ENCODE results near the gene MGME1. TPM values are rescaled to one million over a fixed set of nuclear protein-coding genes. Genes with fewer than 3 reads are reported as not detected.

Gene MGME1
- total RNA-seq, 8 experiments from 2014 or later: 8.8 to 36.6 (median 15.0) TPM

GRCh38 chr20:17943343-17943742, 25.5 kb upstream of the MGME1 start:
- Histone ChIP-seq H3K27ac (no peak overlapping the region), H3K4me3 (no peak overlapping the region), H3K4me1 (replicated peaks in 1 of 2) (peaks cover 0 to 5% of the 10 kb centered on the region in 2 donors)
- in situ Hi-C loops (cut with MboI; ENCODE audit: low pct_unique_long_range_greater_than_20kb in 2 of 9, low sequenced_read_pairs in 9 of 9, unreplicated experiment in 9 of 9): loop anchor here in 2 of 9 experiments (25.0 kb wide), 2 partner anchors 94 to 431 kb away; no protein-coding TSS in a partner anchor
- ATAC-seq (replicated peaks in 6 of 8): peak in 2 of 8 experiments; percentile 13 to 17
- 0 to 64% (median 41%) methylated on average over 1 to 3 of the region's 3 CpGs; no CpG with 5 or more reads in 2 of the 10 experiments for WGBS, 10 experiments

GRCh38 chr20:17944854-17945474, 23.9 kb upstream of the MGME1 start:
- H3K4me3 ChIP-seq: no peak overlapping the region
- WGBS, 10 experiments: 83 to 100% (median 100%) methylated on average over 1 to 3 of the region's 4 CpGs
- no peak for ATAC-seq (replicated peaks in 6 of 8)
- in situ Hi-C loops (cut with MboI; ENCODE audit: low pct_unique_long_range_greater_than_20kb in 2 of 9, low sequenced_read_pairs in 9 of 9, unreplicated experiment in 9 of 9): loop anchor here in 2 of 9 experiments (25.0 kb wide), 2 partner anchors 92 to 433 kb away; no protein-coding TSS in a partner anchor
- no peaks in the 10 kb centered on the region for H3K4me1 ChIP-seq (replicated peaks in 1 of 2)
- H3K27ac ChIP-seq: no peak overlapping the region

- Histone ChIP-seq H3K4me3 (no peak overlapping the region), H3K4me1 (replicated peaks in 1 of 2) (no peaks in the 10 kb centered on the region), H3K27ac (no peak overlapping the region)
- ATAC-seq (replicated peaks in 6 of 8): no peak
- in situ Hi-C loops (cut with MboI; ENCODE audit: low pct_unique_long_range_greater_than_20kb in 2 of 9, low sequenced_read_pairs in 9 of 9, unreplicated experiment in 9 of 9): loop anchor here in 2 of 9 experiments (25.0 kb wide), 2 partner anchors 91 to 434 kb away; no protein-coding TSS in a partner anchor
- 90 to 100% (median 100%) methylated on average over 1 to 5 of the region's 5 CpGs; no CpG with 5 or more reads in 3 of the 10 experiments for WGBS, 10 experiments
Measured at GRCh38 chr20:17946040-17946439, 22.8 kb upstream of the MGME1 start.

GRCh38 chr20:17946572-17947473, 22.0 kb upstream of the MGME1 start:
- ATAC-seq (replicated peaks in 6 of 8): no peak
- WGBS, 10 experiments: 0 to 100% (median 88%) methylated on average over 1 to 6 of the region's 6 CpGs; no CpG with 5 or more reads in 1 of the 10 experiments
- in situ Hi-C loops (cut with MboI; ENCODE audit: low pct_unique_long_range_greater_than_20kb in 2 of 9, low sequenced_read_pairs in 9 of 9, unreplicated experiment in 9 of 9): loop anchor here in 2 of 9 experiments (25.0 kb wide), 2 partner anchors 90 to 435 kb away; no protein-coding TSS in a partner anchor
- H3K4me1 ChIP-seq (replicated peaks in 1 of 2): no peaks in the 10 kb centered on the region
- H3K27ac ChIP-seq: no peak overlapping the region
- H3K4me3 ChIP-seq: no peak overlapping the region

GRCh38 chr20:17947474-17947815, 21.4 kb upstream of the MGME1 start:
- Histone ChIP-seq H3K4me1 (replicated peaks in 1 of 2) (no peaks in the 10 kb centered on the region), H3K4me3 (no peak overlapping the region), H3K27ac (no peak overlapping the region)
- in situ Hi-C loops (cut with MboI; ENCODE audit: low pct_unique_long_range_greater_than_20kb in 2 of 9, low sequenced_read_pairs in 9 of 9, unreplicated experiment in 9 of 9): loop anchor here in 2 of 9 experiments (25.0 kb wide), 2 partner anchors 90 to 435 kb away; no protein-coding TSS in a partner anchor
- ATAC-seq (replicated peaks in 6 of 8): no peak
- WGBS, 10 experiments: 76 to 100% (median 91%) methylated on average over 1 to 5 of the region's 5 CpGs

GRCh38 chr20:17948442-17948841, 20.4 kb upstream of the MGME1 start:
- Histone ChIP-seq H3K4me3 (no peak overlapping the region), H3K27ac (no peak overlapping the region)

GRCh38 chr20:17949899-17950298, 18.9 kb upstream of the MGME1 start:
- ATAC-seq (replicated peaks in 6 of 8): no peak
- H3K27ac ChIP-seq: no peak overlapping the region
- H3K4me3 ChIP-seq: no peak overlapping the region
- 94 to 100% (median 100%) methylated on average over 1 to 4 of the region's 4 CpGs; no CpG with 5 or more reads in 2 of the 10 experiments for WGBS, 10 experiments
- in situ Hi-C loops (cut with MboI; ENCODE audit: low pct_unique_long_range_greater_than_20kb in 2 of 9, low sequenced_read_pairs in 9 of 9, unreplicated experiment in 9 of 9): loop anchor here in 3 of 9 experiments (25.0 kb wide), 3 partner anchors 87 to 438 kb away; no protein-coding TSS in a partner anchor
- no peaks in the 10 kb centered on the region for H3K4me1 ChIP-seq (replicated peaks in 1 of 2)

More at GRCh38 chr20:17948442-17948841, 20.4 kb upstream of the MGME1 start:
- H3K4me1 ChIP-seq (replicated peaks in 1 of 2): no peaks in the 10 kb centered on the region
- in situ Hi-C loops (cut with MboI; ENCODE audit: low pct_unique_long_range_greater_than_20kb in 2 of 9, low sequenced_read_pairs in 9 of 9, unreplicated experiment in 9 of 9): loop anchor here in 2 of 9 experiments (25.0 kb wide), 2 partner anchors 89 to 436 kb away; no protein-coding TSS in a partner anchor
- 94 to 100% (median 100%) methylated on average over 1 to 2 of the region's 2 CpGs; no CpG with 5 or more reads in 1 of the 10 experiments for WGBS, 10 experiments
- no peak for ATAC-seq (replicated peaks in 6 of 8)

GRCh38 chr20:17950670-17951069, 18.1 kb upstream of the MGME1 start:
- 67 to 100% (median 96%) methylated on average over 2 to 6 of the region's 6 CpGs; no CpG with 5 or more reads in 1 of the 10 experiments for WGBS, 10 experiments
- no peak overlapping the region for H3K27ac ChIP-seq
- no peaks in the 10 kb centered on the region for H3K4me1 ChIP-seq (replicated peaks in 1 of 2)
- in situ Hi-C loops (cut with MboI; ENCODE audit: low pct_unique_long_range_greater_than_20kb in 2 of 9, low sequenced_read_pairs in 9 of 9, unreplicated experiment in 9 of 9): loop anchor here in 1 of 9 experiments (25.0 kb wide), 1 partner anchor 288 kb away; no protein-coding TSS in a partner anchor
- no peak overlapping the region for H3K4me3 ChIP-seq
- no peak for ATAC-seq (replicated peaks in 6 of 8)

GRCh38 chr20:17951323-17951722, 17.5 kb upstream of the MGME1 start:
- no peak for ATAC-seq (replicated peaks in 6 of 8)
- H3K4me3 ChIP-seq: no peak overlapping the region
- H3K27ac ChIP-seq: no peak overlapping the region
- H3K4me1 ChIP-seq (replicated peaks in 1 of 2): no peaks in the 10 kb centered on the region
- in situ Hi-C loops (cut with MboI; ENCODE audit: low pct_unique_long_range_greater_than_20kb in 2 of 9, low sequenced_read_pairs in 9 of 9, unreplicated experiment in 9 of 9): loop anchor here in 1 of 9 experiments (25.0 kb wide), 1 partner anchor 289 kb away; no protein-coding TSS in a partner anchor
- WGBS, 10 experiments: 55 to 100% (median 98%) methylated on average over 1 to 2 of the region's 2 CpGs

GRCh38 chr20:17952692-17953684, 15.8 kb upstream of the MGME1 start:
- in situ Hi-C loops (cut with MboI; ENCODE audit: low pct_unique_long_range_greater_than_20kb in 2 of 9, low sequenced_read_pairs in 9 of 9, unreplicated experiment in 9 of 9): loop anchor here in 1 of 9 experiments (25.0 kb wide), 1 partner anchor 291 kb away; no protein-coding TSS in a partner anchor
- H3K27ac ChIP-seq: no peak overlapping the region
- WGBS, 10 experiments: 77 to 100% (median 92%) methylated on average over 1 to 8 of the region's 8 CpGs; no CpG with 5 or more reads in 1 of the 10 experiments
- ATAC-seq (replicated peaks in 6 of 8): no peak
- no peaks in the 10 kb centered on the region for H3K4me1 ChIP-seq (replicated peaks in 1 of 2)
- H3K4me3 ChIP-seq: no peak overlapping the region

GRCh38 chr20:17953935-17954334, 14.9 kb upstream of the MGME1 start:
- no peak overlapping the region for H3K27ac ChIP-seq
- H3K4me1 ChIP-seq (replicated peaks in 1 of 2): no peaks in the 10 kb centered on the region
- H3K4me3 ChIP-seq: no peak overlapping the region
- ATAC-seq (replicated peaks in 6 of 8): no peak
- in situ Hi-C loops (cut with MboI; ENCODE audit: low pct_unique_long_range_greater_than_20kb in 2 of 9, low sequenced_read_pairs in 9 of 9, unreplicated experiment in 9 of 9): loop anchor here in 1 of 9 experiments (25.0 kb wide), 1 partner anchor 292 kb away; no protein-coding TSS in a partner anchor
- 93 to 100% (median 100%) methylated on average over 1 to 5 of the region's 5 CpGs; no CpG with 5 or more reads in 2 of the 10 experiments for WGBS, 10 experiments

Data from motor neuron (in vitro differentiated cells).